GM21447 (cell line): ENCODE data around the gene DNAJC28.
A peak's percentile ranks its signal among the peaks of the same experiment; 100 is the strongest.
"Not testable (repeated sequence)": the region's sequence is repeated elsewhere in the genome, so short reads cannot be mapped to it uniquely, and the experiment has no call there.

Experiments
- ATAC-seq: cut with Tn5 transposase; IDR thresholded peaks from one replicate; pipeline ENCODE4 v1.9.1; 2021; ENCODE audit not compliant: unreplicated experiment

DNAJC28 gene

DNA sequence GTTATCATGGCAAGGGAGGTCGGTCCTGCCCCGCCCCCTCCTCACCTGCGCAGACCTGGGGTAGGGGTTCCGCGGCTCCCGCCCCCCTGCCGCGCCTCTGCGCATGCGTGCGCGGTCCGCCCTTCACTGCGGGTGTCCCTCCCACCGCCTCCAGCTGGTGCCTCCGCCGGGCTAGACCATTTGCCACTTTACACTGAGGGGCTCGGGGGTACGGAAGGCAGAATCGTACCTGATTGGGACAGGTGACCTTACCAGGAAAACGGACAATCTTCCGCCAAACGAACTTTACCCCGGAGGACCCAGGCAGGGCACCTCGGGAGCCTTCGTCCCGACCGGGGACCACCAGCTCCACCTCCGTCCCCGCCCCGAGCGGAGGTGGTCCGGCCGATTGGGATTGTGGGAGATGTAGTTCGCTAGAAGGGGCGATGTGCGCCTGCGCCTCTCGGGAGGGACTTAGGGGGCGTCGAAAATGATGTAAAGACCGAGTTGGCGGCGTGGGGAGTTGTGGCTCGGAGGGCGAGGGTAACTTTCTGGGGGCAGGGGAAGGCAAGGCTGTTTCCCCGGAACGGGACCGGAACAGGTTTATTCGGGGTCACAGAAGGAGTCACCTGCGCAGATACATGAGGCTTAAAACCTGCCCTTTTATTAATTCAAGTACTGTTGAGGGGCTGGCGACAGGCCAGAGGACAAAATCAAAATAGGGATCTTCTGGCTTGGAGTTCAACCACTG lies at the start of gene DNAJC28:
DNAJC28 (minus strand) TSS at position 344 of the 730 bp plus-strand sequence. CDS start 2,323 bp downstream, outside the sequence.
- peak; percentile 99 for ATAC-seq

GRCh38 chr21:33541105-33541711 lies 49.7 kb upstream of the DNAJC28 start:
- no peak for ATAC-seq

- ATAC-seq: no peak
These were observed 49.2 kb upstream of the DNAJC28 start for GRCh38 chr21:33540711-33541104.

DNA sequence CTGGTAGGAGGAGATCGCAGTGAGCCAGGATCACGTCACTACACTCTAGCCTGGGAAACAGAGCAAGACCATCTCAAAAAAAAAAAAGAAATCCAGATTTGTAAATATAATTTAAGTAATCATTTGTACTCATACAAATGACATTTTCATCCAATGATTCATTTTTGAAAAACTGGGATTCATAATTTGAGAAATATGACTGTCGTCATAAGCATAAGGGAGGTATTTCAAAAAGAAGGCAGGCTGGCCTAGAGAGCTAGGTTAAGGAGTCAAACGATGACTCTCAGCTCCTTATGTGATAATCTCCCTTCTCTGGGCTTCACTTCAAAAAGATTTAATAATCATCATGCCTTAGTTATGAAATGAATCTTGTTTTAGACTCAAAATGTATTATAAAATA lies 48.1 kb upstream of the DNAJC28 start:
- no peak for ATAC-seq

- no peak for ATAC-seq
These were observed 45.7 kb upstream of the DNAJC28 start for GRCh38 chr21:33537212-33537611.

DNA sequence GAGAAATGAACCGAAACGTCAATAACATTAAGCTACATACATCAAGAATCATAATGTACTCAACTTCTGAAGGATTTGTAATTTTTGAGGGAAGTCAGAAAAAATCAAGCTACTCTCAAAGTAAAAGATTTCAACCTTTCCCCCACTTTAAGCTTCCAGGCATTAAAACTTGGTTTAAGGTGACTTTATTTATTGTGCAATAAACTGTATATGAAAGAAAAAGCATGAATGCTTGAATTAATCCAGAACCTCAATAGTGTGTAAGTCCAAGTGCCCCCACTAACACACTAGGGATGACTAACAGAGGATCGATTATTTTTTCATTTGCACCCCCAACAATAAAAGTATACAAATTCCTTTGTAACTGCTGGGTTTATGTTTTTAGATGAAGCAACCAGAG lies 39.5 kb upstream of the DNAJC28 start:
- no peak for ATAC-seq

DNA sequence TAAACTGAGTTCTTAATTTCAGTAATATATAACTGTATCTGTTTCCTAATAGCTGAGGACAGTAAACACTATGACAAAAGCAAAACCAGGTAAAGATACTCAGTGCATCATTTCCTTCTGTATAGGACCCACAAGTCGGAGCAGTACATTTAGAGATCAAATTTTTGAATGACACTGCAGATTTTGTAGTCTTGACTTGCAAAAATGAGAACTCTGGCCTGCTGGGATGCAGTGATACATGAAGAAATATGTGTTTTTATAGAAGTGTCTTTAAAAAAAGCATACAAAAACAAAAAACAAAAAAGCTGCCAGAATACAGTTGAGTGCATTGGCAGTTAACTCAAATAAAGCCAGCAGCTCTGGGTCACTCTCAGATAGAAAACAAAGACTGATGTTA lies 31.4 kb upstream of the DNAJC28 start:
- no peak for ATAC-seq

- ATAC-seq: no peak
These were observed 30.9 kb upstream of the DNAJC28 start for GRCh38 chr21:33522297-33522952.

GRCh38 chr21:33518899-33519298 lies 27.4 kb upstream of the DNAJC28 start:
- no peak for ATAC-seq

- ATAC-seq: no peak
These were observed 22.7 kb upstream of the DNAJC28 start for GRCh38 chr21:33514229-33514628.

- ATAC-seq: no peak
These were observed 21.0 kb upstream of the DNAJC28 start for GRCh38 chr21:33512481-33512880.

- ATAC-seq: no peak
These were observed 20.1 kb upstream of the DNAJC28 start for GRCh38 chr21:33511639-33512038.

DNA sequence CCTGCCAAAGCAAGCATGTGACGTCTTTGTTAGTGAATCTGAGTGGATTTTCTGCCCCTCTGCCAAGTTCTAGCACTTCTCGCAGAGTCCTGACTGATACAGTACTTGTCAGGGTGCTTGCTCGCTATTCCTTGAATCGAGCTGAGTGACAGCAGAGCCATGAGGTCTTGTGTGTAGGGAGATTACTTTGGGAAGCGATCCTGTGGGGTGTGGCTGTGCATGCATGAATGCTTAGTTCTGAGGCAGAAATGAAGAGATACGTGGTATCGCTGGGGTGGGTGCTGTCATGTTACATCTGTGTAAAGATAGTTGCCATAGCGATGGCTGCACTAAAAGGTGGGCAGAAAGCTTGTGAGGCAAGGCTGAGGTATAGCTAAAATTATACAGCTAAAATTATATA lies 19.3 kb upstream of the DNAJC28 start:
- ATAC-seq: no peak

- not testable (repeated sequence) for ATAC-seq
These were observed 15.5 kb upstream of the DNAJC28 start for GRCh38 chr21:33507003-33507402.

GRCh38 chr21:33505833-33506232 lies 14.3 kb upstream of the DNAJC28 start:
- ATAC-seq: no peak

- ATAC-seq: no peak
These were observed 4.8 kb upstream of the DNAJC28 start for GRCh38 chr21:33496345-33496744.

DNA sequence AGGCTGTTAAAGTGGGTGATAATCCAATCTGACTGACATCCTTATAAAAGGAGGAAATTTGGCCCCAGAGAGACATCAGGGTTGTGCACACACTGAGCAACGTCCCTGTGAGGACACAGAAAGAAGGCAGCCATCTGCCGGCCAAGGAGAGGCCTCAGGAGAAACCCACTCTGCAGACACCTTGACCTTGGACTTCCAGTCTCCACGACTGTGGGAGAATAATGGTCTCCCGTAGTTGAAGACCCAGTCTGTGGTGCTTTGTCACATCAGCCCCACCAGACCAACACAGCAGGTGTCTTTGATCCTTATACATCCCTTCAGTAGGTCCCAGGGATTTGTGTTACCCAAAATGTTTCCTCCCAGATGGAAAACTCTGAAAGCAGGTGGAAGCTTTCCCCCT lies 4.2 kb upstream of the DNAJC28 start:
- ATAC-seq: no peak

GRCh38 chr21:33493756-33494155 lies 2.2 kb upstream of the DNAJC28 start:
- ATAC-seq: no peak

GRCh38 chr21:33492571-33492970 lies 1.1 kb upstream of the DNAJC28 start:
- ATAC-seq: no peak

DNA sequence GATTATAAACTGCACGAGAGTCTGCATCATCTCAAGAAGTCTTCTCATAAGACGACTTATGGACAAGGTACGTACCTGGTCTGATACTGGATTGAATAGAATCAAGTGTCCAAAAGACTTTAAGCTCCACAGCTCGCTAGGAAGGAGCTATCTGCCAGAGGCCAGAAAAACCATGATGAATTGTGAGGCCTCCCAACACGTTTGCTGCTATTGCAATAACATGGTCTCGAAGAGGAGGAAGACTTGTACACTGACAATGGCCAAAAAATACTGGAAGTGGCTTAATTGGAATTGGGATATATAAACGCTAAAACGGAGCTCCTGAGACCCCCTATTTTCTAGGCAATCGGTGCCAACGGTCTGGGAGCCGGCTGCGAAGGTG lies 534 bp downstream of the DNAJC28 start:
- no peak for ATAC-seq

DNA sequence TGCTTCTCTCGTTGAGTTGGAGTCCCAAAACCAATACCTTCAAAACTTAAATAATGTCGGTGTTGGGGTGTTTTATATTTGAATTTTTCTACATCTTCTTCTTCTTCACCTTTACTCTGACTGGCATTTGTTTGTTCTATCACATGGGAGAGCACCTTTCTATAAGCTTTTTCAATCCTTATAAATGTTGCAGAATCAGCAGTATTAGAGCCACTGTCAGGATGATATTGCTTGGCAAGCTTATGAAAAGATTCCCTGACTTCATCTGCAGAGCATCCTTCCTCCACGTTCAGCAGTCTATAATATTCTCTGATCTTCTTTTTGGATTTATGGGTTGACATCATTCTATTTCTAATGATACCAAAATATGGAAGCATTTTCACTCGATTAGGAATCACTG lies 2.6 kb downstream of the DNAJC28 start:
- ATAC-seq: no peak

DNA sequence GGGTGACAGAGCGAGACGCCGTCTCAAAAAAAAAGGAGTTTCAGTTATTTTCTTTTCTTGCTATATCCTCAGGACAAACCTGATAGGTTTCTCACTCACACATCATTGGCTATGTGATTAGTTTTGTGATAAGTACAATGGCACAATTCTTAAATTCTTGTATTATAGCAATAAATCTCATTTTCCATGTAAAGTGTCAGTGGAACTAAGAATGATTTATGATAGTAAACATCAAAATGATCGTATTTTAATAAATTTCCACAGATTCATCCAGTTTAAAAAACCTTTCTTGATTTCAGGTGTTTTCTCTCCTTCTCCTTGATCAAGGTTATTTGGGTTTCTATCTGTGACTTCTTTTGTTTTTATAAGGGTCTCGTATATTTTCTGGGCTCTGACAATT lies 3.5 kb downstream of the DNAJC28 start:
- ATAC-seq: no peak
